Left kidney (tissue), 2 donors: ENCODE measurements around the gene TFR2. TPM values are rescaled to one million over a fixed set of nuclear protein-coding genes. Genes with fewer than 3 reads are reported as not detected.

ENCODE experiments used
- DNase-seq: peaks from one replicate; pipeline ENCODE4 v3.0.0-alpha.2; 2013
- polyA plus RNA-seq: library from polyadenylated mRNA; unstranded; fragments of 120-200 nt; gene quantifications from one replicate; pipeline ENCODE4 v1.2.1, GENCODE V29; 2013; ENCODE audit not compliant: insufficient read length

The TFR2 gene
- polyA plus RNA-seq, 1 donor = 0.93 TPM

GRCh38 chr7:100612730-100613390 is 28.5 kb downstream of the TFR2 start:
- no peak for DNase-seq

- peak; percentile 100 for DNase-seq
Observed at GRCh38 chr7:100611983-100612729, 29.2 kb downstream of the TFR2 start, which contains the start of gene MOSPD3. Gene MOSPD3, plus strand, starts transcription at chr7:100612540. Its CDS starts 252 bp downstream, at chr7:100612792.

GRCh38 chr7:100609958-100610357 is 31.4 kb downstream of the TFR2 start:
- no peak for DNase-seq

- DNase-seq = no peak
Observed at GRCh38 chr7:100607111-100607510, 34.2 kb downstream of the TFR2 start.

GRCh38 chr7:100606313-100606712 is 35.0 kb downstream of the TFR2 start:
- no peak for DNase-seq

GRCh38 chr7:100604976-100605911 is 36.1 kb downstream of the TFR2 start:
- DNase-seq = no peak

GRCh38 chr7:100604028-100604975 is 37.0 kb downstream of the TFR2 start:
- DNase-seq = no peak

GRCh38 chr7:100603726-100604027 is 37.7 kb downstream of the TFR2 start:
- DNase-seq = no peak

- no peak for DNase-seq
Observed at GRCh38 chr7:100602889-100603725, 38.2 kb downstream of the TFR2 start.

GRCh38 chr7:100600730-100601038 is 40.7 kb downstream of the TFR2 start:
- DNase-seq = no peak

- DNase-seq = no peak
Observed at GRCh38 chr7:100599911-100600729, 41.2 kb downstream of the TFR2 start.

GRCh38 chr7:100598425-100598824 is 42.9 kb downstream of the TFR2 start:
- no peak for DNase-seq

- DNase-seq = no peak
Observed at GRCh38 chr7:100595188-100595587, 46.2 kb downstream of the TFR2 start.

GRCh38 chr7:100591596-100591995 is 49.8 kb downstream of the TFR2 start:
- no peak for DNase-seq

- DNase-seq = no peak
Observed at GRCh38 chr7:100590077-100590737, 51.1 kb downstream of the TFR2 start.

GRCh38 chr7:100589341-100589947 is 51.9 kb downstream of the TFR2 start:
- no peak for DNase-seq

GRCh38 chr7:100588438-100588837 is 52.9 kb downstream of the TFR2 start:
- no peak for DNase-seq

GRCh38 chr7:100586266-100587025 is 54.9 kb downstream of the TFR2 start, which contains the start of gene FBXO24:
Gene FBXO24, plus strand, starts transcription at chr7:100586328. Its CDS starts 298 bp downstream, at chr7:100586626.
- DNase-seq = peak; percentile 99
